GM12891 (cell line): ENCODE measurements around the gene TSC22D3.
A peak's percentile ranks its signal among the peaks of the same experiment; 100 is the strongest.

Experiments used
- DNase-seq: peaks from one replicate; pipeline ENCODE4 v3.0.0; 2011; ENCODE audit warnings: low spot score; ENCODE audit not compliant: insufficient read length
- FAIRE-seq: peaks from 2 replicates; lab custom pipeline; 2011; peaks lifted over from hg19 to GRCh38; lab: Jason Lieb, UNC
- PAX5 ChIP-seq: IDR thresholded peaks from 2 replicates; pipeline ENCODE4 v1.6.1; 2011; ENCODE audit warnings: low read length, moderate library complexity, mild to moderate bottlenecking; ENCODE audit not compliant: insufficient read depth, severe bottlenecking
- POLR2A ChIP-seq: IDR thresholded peaks from 2 replicates; pipeline ENCODE4 v1.6.1; 2011; ENCODE audit warnings: low read depth, low read length, control low read depth
- POLR2AphosphoS5 ChIP-seq: IDR thresholded peaks from 2 replicates; pipeline ENCODE4 v1.6.1; 2011; ENCODE audit warnings: low read depth, low read length, control low read depth
- POU2F2 ChIP-seq: IDR thresholded peaks from 2 replicates; pipeline ENCODE4 v1.6.1; 2011; ENCODE audit warnings: low read depth, mild to moderate bottlenecking, control low read depth, low read length, moderate library complexity
- SPI1 ChIP-seq: IDR thresholded peaks from 2 replicates; pipeline ENCODE4 v1.6.1; 2011; ENCODE audit warnings: low read depth, low read length, control low read depth
- TAF1 ChIP-seq: IDR thresholded peaks from 2 replicates; pipeline ENCODE4 v1.6.1; 2011; ENCODE audit warnings: low read depth, low read length, control low read depth

Gene TSC22D3

DNA sequence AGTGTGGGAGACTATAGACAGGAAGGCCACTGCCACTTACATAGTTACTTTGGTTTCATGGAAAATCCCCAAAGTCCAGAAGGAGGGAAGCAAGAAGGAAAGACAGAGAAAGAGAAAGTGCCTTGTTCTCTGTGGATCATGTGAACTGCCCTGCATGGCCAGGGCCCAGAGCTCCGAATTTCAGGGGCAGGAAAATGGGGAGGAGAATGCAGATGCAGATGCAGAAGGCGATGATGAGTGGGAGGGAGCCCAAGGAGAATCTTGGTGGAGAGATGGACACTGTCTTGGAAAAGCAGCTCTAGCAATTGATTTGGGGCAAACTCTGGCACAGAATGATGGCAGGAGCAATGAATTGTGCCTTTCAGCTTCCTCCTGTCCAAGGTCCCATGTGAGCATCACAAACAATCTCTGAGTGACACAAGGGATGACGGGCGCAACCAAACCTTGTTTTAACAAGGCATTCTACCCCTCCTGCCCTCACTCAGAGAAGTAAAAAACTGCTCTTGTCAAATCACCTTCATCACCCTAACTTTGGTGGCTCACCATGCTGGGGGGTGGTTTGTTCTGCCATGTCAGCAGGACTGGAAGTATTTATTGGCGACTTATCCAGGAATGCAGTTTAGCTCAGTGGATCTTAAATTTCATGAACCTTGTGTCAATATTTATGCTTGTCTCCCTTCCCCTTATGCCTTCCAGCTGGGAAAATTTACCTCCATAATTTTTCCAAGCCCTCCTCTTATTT is 53.5 kb downstream of the TSC22D3 start:
- no peak for FAIRE-seq
- TF ChIP-seq TAF1 (no peak), SPI1 (no peak), POU2F2 (no peak), POLR2A (no peak), POLR2AphosphoS5 (no peak), PAX5 (no peak)
- DNase-seq = no peak

GRCh38 chrX:107721318-107721717 is 54.3 kb downstream of the TSC22D3 start:
- DNase-seq (no peak), FAIRE-seq (no peak)
- TF ChIP-seq SPI1 (peak; percentile 96), POU2F2 (no peak)

GRCh38 chrX:107718156-107718621 is 57.4 kb downstream of the TSC22D3 start:
- no peak for DNase-seq
- no peak for TF ChIP-seq PAX5
- FAIRE-seq = no peak

DNA sequence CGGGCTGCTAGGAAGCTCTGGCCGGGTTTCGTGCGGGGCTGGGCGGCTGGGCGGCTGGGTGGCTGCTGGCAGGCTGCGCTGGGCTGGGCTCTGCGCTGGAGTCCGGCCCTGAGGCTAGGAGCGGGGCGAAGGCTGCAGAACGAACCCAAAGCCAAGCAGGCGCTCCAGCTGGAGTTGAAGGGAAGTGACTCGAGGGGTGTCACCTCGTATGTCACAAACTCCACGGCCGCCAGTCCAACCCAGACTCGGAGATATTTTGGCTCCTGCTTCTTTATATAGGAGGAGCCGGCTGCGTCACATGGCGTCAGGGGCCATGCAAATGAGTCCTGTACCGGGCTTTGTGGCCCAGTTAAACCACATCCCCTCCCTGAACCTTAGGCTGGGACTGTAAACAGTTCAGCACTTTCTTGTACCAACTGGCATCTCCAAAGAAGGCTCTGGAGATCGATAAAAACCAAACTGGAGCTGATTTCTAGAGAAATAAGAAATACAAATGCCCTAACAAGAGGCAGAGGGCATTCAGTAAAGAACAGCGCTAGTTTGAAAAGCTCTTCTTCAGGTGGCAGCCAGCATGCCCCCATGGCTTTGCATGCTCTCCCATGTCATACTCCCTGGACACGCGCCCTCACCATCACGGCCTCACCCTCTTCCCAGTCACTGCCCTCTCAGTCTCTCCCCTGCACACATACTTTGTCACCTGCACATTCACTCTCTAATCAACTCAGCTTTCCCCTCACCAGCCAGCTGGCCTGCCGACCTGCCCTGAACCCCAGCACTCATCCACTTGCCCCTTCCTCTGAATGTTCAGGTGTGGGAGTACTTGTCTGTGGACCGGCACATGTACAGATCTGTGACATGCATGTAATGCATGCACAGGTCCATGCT is 58.5 kb downstream of the TSC22D3 start:
- peak; percentile 98 for FAIRE-seq
- TF ChIP-seq POLR2AphosphoS5 = peak; percentile 97
- TF ChIP-seq POLR2A = peak; percentile 99
- TF ChIP-seq PAX5 = no peak
- TF ChIP-seq POU2F2 = peak; percentile 97
- TF ChIP-seq TAF1 = peak; percentile 81
- peak; percentile 52 for TF ChIP-seq SPI1
- DNase-seq = peak; percentile 39

DNA sequence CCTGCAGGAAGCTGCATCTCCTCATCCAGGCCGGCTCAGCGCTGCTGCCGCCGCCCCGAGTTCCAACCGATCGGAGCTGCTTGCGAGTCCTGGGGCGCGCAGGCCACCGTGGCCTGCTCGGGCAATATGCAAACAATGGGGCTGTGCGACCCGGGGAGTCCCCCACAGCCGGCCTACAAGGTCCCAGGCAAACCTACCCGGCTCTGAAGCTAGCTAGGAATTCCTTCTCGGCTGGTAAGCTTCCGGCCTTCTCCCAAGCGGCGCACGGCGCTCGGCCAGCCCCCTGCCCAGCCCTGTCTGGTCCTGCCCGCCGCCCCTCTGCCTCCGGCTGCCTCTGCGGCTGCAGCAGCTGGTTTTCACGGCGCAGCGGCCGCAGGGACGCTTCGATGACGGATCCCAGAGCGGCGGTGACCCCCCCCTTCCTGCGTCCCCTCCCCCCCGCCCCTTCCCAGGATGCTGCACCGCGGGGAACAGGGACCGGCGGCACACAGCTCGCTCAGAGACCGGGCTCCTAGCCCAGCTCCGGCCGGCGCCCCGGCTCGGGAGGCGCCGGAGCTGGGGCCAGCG is 59.4 kb downstream of the TSC22D3 start:
- TF ChIP-seq TAF1 (no peak), POLR2A (0 out of 2 replicates have a peak, but pooled peaks have one; percentile 5)
- FAIRE-seq (peak; percentile 47), DNase-seq (no peak)

GRCh38 chrX:107715331-107716117 is 60.1 kb downstream of the TSC22D3 start:
- FAIRE-seq (peak; percentile 41), DNase-seq (no peak)
- no peak for TF ChIP-seq SPI1
- peak; percentile 17; the same call in 1 of the 2 replicates for TF ChIP-seq POLR2A

GRCh38 chrX:107714206-107714891 is 61.2 kb downstream of the TSC22D3 start:
- no peak for DNase-seq
- no peak for FAIRE-seq
- 0 out of 2 replicates have a peak, but pooled peaks have one; percentile 7 for TF ChIP-seq POLR2A
- TF ChIP-seq PAX5 = no peak
- TF ChIP-seq TAF1 = no peak
- no peak for TF ChIP-seq SPI1
- TF ChIP-seq POU2F2 = no peak
- TF ChIP-seq POLR2AphosphoS5 = no peak; the same call in 1 of the 2 replicates

GRCh38 chrX:107713543-107714205 is 61.9 kb downstream of the TSC22D3 start:
- DNase-seq = no peak
- peak; percentile 56 for FAIRE-seq
- 0 out of 2 replicates have a peak, but pooled peaks have one; percentile 44 for TF ChIP-seq POLR2A
- TF ChIP-seq PAX5 = no peak

DNA sequence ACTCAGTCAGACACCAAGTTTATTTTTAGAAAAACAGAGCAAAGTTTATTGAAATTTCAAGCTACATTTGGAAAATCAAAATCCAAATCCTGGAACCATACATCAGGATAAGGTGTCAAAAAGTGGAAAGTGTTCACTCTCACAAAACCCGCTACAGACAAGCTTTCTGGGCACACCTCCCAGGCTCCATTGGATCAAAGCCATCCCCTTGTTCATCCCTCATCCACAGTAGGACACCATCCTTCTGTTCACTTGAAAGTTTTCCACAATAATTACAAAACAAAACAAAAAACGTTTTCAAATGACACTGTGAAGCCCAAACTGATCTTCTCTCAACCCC is 62.4 kb downstream of the TSC22D3 start:
- DNase-seq = no peak
- FAIRE-seq = no peak
- TF ChIP-seq PAX5 (no peak), POLR2AphosphoS5 (no peak), POLR2A (no peak; the same call in 1 of the 2 replicates), POU2F2 (no peak), SPI1 (no peak), TAF1 (no peak)
